Measurements from ENCODE around the gene MYBL2. TPM values are rescaled to one million over a fixed set of nuclear protein-coding genes. Genes with fewer than 3 reads are reported as not detected.

MYBL2 gene
- total and polyA plus RNA-seq, 2 donors (not counting 3 experiments of a cell fraction or from before 2014, with no cell fraction given), result 35.7 to 105 TPM

- Histone ChIP-seq H3K4me3 (replicated peaks in 1 of 3; ENCODE audit: insufficient read depth in 1 of 3, low read depth in 1 of 3, low read length in 3 of 3) (no peak overlapping the region), H3K36me3 (ENCODE audit: control insufficient read depth in 2 of 2, extremely low read depth in 1 of 2, insufficient read depth in 2 of 2, low read length in 2 of 2) (no peaks in the 10 kb centered on the region), H3K79me2 (ENCODE audit: control insufficient read depth, insufficient read depth, low read length) (no peaks in the 10 kb centered on the region), H3K4me1 (ENCODE audit: control insufficient read depth, extremely low read depth, insufficient read depth, low read length) (no peaks in the 10 kb centered on the region), H2AFZ (ENCODE audit: low read depth, low read length) (no peak overlapping the region), H3K27ac (ENCODE audit: insufficient read depth, low read depth, low read length) (no peak overlapping the region), H3K9ac (replicated peaks; ENCODE audit: extremely low read depth, insufficient read depth, low read length) (no peak overlapping the region), H3K9me1 (replicated peaks; ENCODE audit: control insufficient read depth, extremely low read depth, insufficient read depth, low read length) (no peaks in the 10 kb centered on the region), H4K20me1 (replicated peaks; ENCODE audit: control insufficient read depth, extremely low read depth, insufficient read depth, low read length) (no peaks in the 10 kb centered on the region), H3K27me3 (ENCODE audit: control insufficient read depth in 2 of 2, insufficient read depth in 2 of 2, low read length in 2 of 2) (no peaks in the 10 kb centered on the region), H3K9me3 (replicated peaks; ENCODE audit: control insufficient read depth, insufficient read depth, low read length) (no peaks in the 10 kb centered on the region), H3K4me2 (ENCODE audit: insufficient read depth, low read length) (no peak overlapping the region)
- FAIRE-seq (no peak), DNase-seq (ENCODE audit: low read depth, low spot score) (no peak)
- intact Hi-C loops (cut with micrococcal nuclease) (no loop called here), dilution Hi-C loops (cut with MboI; ENCODE audit: extremely low pct_ligation_motif_present, low sequenced_read_pairs) (no loop called here)
- ChIA-PET POLR2A (no interaction called here), CTCF (interaction anchor here (1.2 kb wide), 1 partner anchor 11 kb away, joined by 3 read pairs; no protein-coding TSS in a partner anchor)
- TF ChIP-seq MAX (IDR thresholded peaks at IDR 0.05; ENCODE audit: insufficient read depth, insufficient read length) (no peak), JUN (IDR thresholded peaks at IDR 0.05; ENCODE audit: borderline replicate concordance, insufficient read depth, insufficient read length, low read depth) (no peak), EZH2 (IDR thresholded peaks at IDR 0.05; ENCODE audit: borderline replicate concordance, low read depth, low read length, severe bottlenecking) (no peak), MYC (IDR thresholded peaks at IDR 0.05; ENCODE audit: low read depth, low read length) (no peak), GATA2 (IDR thresholded peaks at IDR 0.05; ENCODE audit: insufficient read depth, insufficient read length, low read depth, low read length) (no peak), POLR2A (IDR thresholded peaks at IDR 0.05; ENCODE audit: low read depth, low read length) (no peak)
- TF ChIP-seq, protein P1, sequence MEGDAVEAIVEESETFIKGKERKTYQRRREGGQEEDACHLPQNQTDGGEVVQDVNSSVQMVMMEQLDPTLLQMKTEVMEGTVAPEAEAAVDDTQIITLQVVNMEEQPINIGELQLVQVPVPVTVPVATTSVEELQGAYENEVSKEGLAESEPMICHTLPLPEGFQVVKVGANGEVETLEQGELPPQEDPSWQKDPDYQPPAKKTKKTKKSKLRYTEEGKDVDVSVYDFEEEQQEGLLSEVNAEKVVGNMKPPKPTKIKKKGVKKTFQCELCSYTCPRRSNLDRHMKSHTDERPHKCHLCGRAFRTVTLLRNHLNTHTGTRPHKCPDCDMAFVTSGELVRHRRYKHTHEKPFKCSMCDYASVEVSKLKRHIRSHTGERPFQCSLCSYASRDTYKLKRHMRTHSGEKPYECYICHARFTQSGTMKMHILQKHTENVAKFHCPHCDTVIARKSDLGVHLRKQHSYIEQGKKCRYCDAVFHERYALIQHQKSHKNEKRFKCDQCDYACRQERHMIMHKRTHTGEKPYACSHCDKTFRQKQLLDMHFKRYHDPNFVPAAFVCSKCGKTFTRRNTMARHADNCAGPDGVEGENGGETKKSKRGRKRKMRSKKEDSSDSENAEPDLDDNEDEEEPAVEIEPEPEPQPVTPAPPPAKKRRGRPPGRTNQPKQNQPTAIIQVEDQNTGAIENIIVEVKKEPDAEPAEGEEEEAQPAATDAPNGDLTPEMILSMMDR (IDR thresholded peaks at IDR 0.05; ENCODE audit: extremely low read depth in 1 of 2, insufficient read depth in 1 of 2, low read depth in 1 of 2, low read length in 2 of 2), result no peak
- BruUV-seq (replicated peaks), result no TSS peak
Observed at GRCh38 chr20:43721097-43721428, 54.1 kb downstream of the MYBL2 start.
